Colonic mucosa (tissue), 4 donors: ENCODE results near the gene PLEKHA6. TPM values are rescaled to one million over a fixed set of nuclear protein-coding genes. Genes with fewer than 3 reads are reported as not detected.

Experiments used
- DNase-seq: peaks from one replicate; pipeline ENCODE4 v3.0.0-alpha.2; 2020
- H3K27ac ChIP-seq: fragments of 200-600 bp; one replicate; pipeline ENCODE4 v1.8.0; 2021
- H3K27me3 ChIP-seq: fragments of 200-600 bp; one replicate; pipeline ENCODE4 v1.8.0; 2021
- H3K36me3 ChIP-seq: fragments of 200-600 bp; one replicate; pipeline ENCODE4 v1.8.0; 2021
- H3K4me1 ChIP-seq: fragments of 200-600 bp; one replicate; pipeline ENCODE4 v1.8.0; 2021; ENCODE audit warnings: mild to moderate bottlenecking
- H3K4me3 ChIP-seq: fragments of 200-600 bp; one replicate; pipeline ENCODE4 v1.8.0; 2021
- H3K9ac ChIP-seq, 2 donors: one replicate each; pipeline ENCODE4 v1.7.0; 2013; ENCODE audit warnings: control low read depth in 2 of 2, low read depth in 2 of 2, low read length in 2 of 2
- H3K9me3 ChIP-seq: fragments of 200-600 bp; one replicate; pipeline ENCODE4 v1.8.0; 2021
- CTCF ChIP-seq: fragments of 200-600 bp; IDR thresholded peaks from one replicate; pipeline ENCODE4 v1.8.0; 2022; ENCODE audit warnings: antibody characterized with exemption, mild to moderate bottlenecking
- intact Hi-C: fragments of 100-400 bp; cut with DNase I; formaldehyde crosslinking; loops from one replicate; pipeline ENCODE4 v1.14.1; 2022
- total RNA-seq, 2 donors: library from RNA; stranded (reverse); fragmentation: NEBNext Ultra II Directional in 1 of 2; extraction: Animal tissue kit (Norgen Biotek cat#: 25700) in 1 of 2; gene quantifications; one replicate each; pipeline ENCODE4 v1.2.1, GENCODE V29; 2021
- donor health status: healthy.
- donor health status: DM: no; HTN: no; CAD: no.
- donor health status: DM: no; HTN: no; CAD: no.

PLEKHA6 gene
- total RNA-seq, 2 donors from 2014 or later = 84.5 to 165 TPM

GRCh38 chr1:204385727-204386126 lies 26.0 kb upstream of the PLEKHA6 start:
- intact Hi-C loops = no loop called here
- Histone ChIP-seq H3K27me3 (no peaks in the 10 kb centered on the region), H3K4me1 (no peaks in the 10 kb centered on the region), H3K4me3 (no peak overlapping the region), H3K27ac (no peak overlapping the region), H3K36me3 (no peaks in the 10 kb centered on the region), H3K9me3 (no peaks in the 10 kb centered on the region), H3K9ac (no peak overlapping the region)
- TF ChIP-seq CTCF = no peak
- DNase-seq = no peak

GRCh38 chr1:204384636-204385352 lies 25.1 kb upstream of the PLEKHA6 start:
- H3K27me3 ChIP-seq = no peaks in the 10 kb centered on the region
- no peak overlapping the region for H3K9ac ChIP-seq
- no peak overlapping the region for H3K27ac ChIP-seq
- no peak overlapping the region for H3K4me3 ChIP-seq
- intact Hi-C loops = no loop called here
- no peak for DNase-seq
- H3K9me3 ChIP-seq = no peaks in the 10 kb centered on the region
- TF ChIP-seq CTCF = no peak
- H3K4me1 ChIP-seq = no peaks in the 10 kb centered on the region
- no peaks in the 10 kb centered on the region for H3K36me3 ChIP-seq

- Histone ChIP-seq H3K9me3 (no peaks in the 10 kb centered on the region), H3K9ac (no peak overlapping the region), H3K36me3 (no peaks in the 10 kb centered on the region), H3K4me1 (peaks cover 4% of the 10 kb centered on the region), H3K27ac (no peak overlapping the region), H3K4me3 (no peak overlapping the region), H3K27me3 (no peaks in the 10 kb centered on the region)
- DNase-seq = no peak
- no peak for TF ChIP-seq CTCF
- intact Hi-C loops = no loop called here
These were observed 23.6 kb upstream of the PLEKHA6 start for GRCh38 chr1:204383163-204383904.

GRCh38 chr1:204382714-204383083 lies 23.0 kb upstream of the PLEKHA6 start:
- H3K36me3 ChIP-seq = no peaks in the 10 kb centered on the region
- no peaks in the 10 kb centered on the region for H3K9me3 ChIP-seq
- TF ChIP-seq CTCF = no peak
- peak overlapping the region; percentile 4 for H3K4me3 ChIP-seq
- H3K27me3 ChIP-seq = no peaks in the 10 kb centered on the region
- no peak overlapping the region for H3K9ac ChIP-seq
- H3K4me1 ChIP-seq = peaks cover 7% of the 10 kb centered on the region
- DNase-seq = no peak
- H3K27ac ChIP-seq = no peak overlapping the region
- intact Hi-C loops = no loop called here

- no peak for TF ChIP-seq CTCF
- Histone ChIP-seq H3K27me3 (no peaks in the 10 kb centered on the region), H3K4me3 (no peak overlapping the region), H3K4me1 (peaks cover 7% of the 10 kb centered on the region), H3K9me3 (no peaks in the 10 kb centered on the region), H3K27ac (no peak overlapping the region), H3K9ac (no peak overlapping the region), H3K36me3 (no peaks in the 10 kb centered on the region)
- intact Hi-C loops = no loop called here
- no peak for DNase-seq
These were observed 20.6 kb upstream of the PLEKHA6 start for GRCh38 chr1:204380293-204380831.
